GM23338 (cell line): Measurements from ENCODE around the gene AFF1. TPM values are rescaled to one million over a fixed set of nuclear protein-coding genes. Genes with fewer than 3 reads are reported as not detected.

Experiments
- ATAC-seq: fragments of 200-7000 bp; cut with Tn5 transposase; 3 replicates; pipeline ENCODE4 v1.9.1; 2020
- DNase-seq: peaks from one replicate; pipeline ENCODE4 v3.0.0-alpha.2; 2015; ENCODE audit warnings: low spot score
- H2AFZ ChIP-seq: fragments of 200-600 bp; sonication (generic); 2 replicates; pipeline ENCODE4 v1.8.0; 2016; ENCODE audit warnings: antibody characterized with exemption, mild to moderate bottlenecking, moderate library complexity
- H3F3A ChIP-seq: fragments of 200-600 bp; sonication (generic); replicated peaks from 2 replicates; pipeline ENCODE4 v1.8.0; 2017; ENCODE audit warnings: antibody characterized with exemption, mixed run types, low read depth
- H3K27ac ChIP-seq: fragments of 200-600 bp; sonication (generic); 2 replicates; pipeline ENCODE4 v1.6.1; 2016; ENCODE audit warnings: low read depth
- H3K27me3 ChIP-seq: fragments of 200-600 bp; sonication (generic); 2 replicates; pipeline ENCODE4 v1.8.0; 2016; ENCODE audit warnings: mild to moderate bottlenecking, mixed run types, moderate library complexity; ENCODE audit not compliant: insufficient read depth
- H3K36me3 ChIP-seq: fragments of 200-600 bp; sonication (generic); 2 replicates; pipeline ENCODE4 v1.8.0; 2016; ENCODE audit warnings: mild to moderate bottlenecking; ENCODE audit not compliant: insufficient read depth
- H3K4me1 ChIP-seq: fragments of 200-600 bp; sonication (generic); 2 replicates; pipeline ENCODE4 v1.8.0; 2016; ENCODE audit warnings: mild to moderate bottlenecking, moderate library complexity; ENCODE audit not compliant: insufficient read depth
- H3K4me2 ChIP-seq: fragments of 200-600 bp; sonication (generic); 2 replicates; pipeline ENCODE4 v1.7.1; 2017; ENCODE audit warnings: mixed run types
- H3K4me3 ChIP-seq: fragments of 200-600 bp; sonication (generic); 2 replicates; pipeline ENCODE4 v1.6.1; 2016; ENCODE audit warnings: mixed run types
- H3K79me2 ChIP-seq: fragments of 200-600 bp; sonication (generic); replicated peaks from 2 replicates; pipeline ENCODE4 v1.8.0; 2017; ENCODE audit warnings: mild to moderate bottlenecking; ENCODE audit not compliant: insufficient read depth
- H3K9me2 ChIP-seq: fragments of 200-600 bp; sonication (generic); 2 replicates; pipeline ENCODE4 v1.8.0; 2017; ENCODE audit not compliant: insufficient read depth
- H4K20me1 ChIP-seq: fragments of 200-600 bp; sonication (generic); replicated peaks from 2 replicates; pipeline ENCODE4 v1.8.0; 2017; ENCODE audit warnings: mild to moderate bottlenecking; ENCODE audit not compliant: insufficient read depth
- H3K27ac Mint-ChIP-seq: 2 replicates; pipeline ENCODE4 v1.8.0; 2020; ENCODE audit warnings: inconsistent platforms, mild to moderate bottlenecking, moderate library complexity, mixed read lengths
- H3K27me3 Mint-ChIP-seq: 3 replicates; pipeline ENCODE4 v1.8.0; 2022; ENCODE audit warnings: low read depth, mild to moderate bottlenecking, moderate library complexity, mixed read lengths, inconsistent platforms; ENCODE audit not compliant: insufficient read depth, poor library complexity
- H3K36me3 Mint-ChIP-seq: 3 replicates; pipeline ENCODE4 v1.8.0; 2021; ENCODE audit warnings: low read depth, mild to moderate bottlenecking, inconsistent platforms, moderate library complexity, mixed read lengths
- H3K4me1 Mint-ChIP-seq: 3 replicates; pipeline ENCODE4 v1.8.0; 2020; ENCODE audit warnings: mild to moderate bottlenecking, inconsistent platforms, mixed read lengths
- H3K4me3 Mint-ChIP-seq: 3 replicates; pipeline ENCODE4 v1.8.0; 2021; ENCODE audit warnings: moderate library complexity, mild to moderate bottlenecking, inconsistent platforms, mixed read lengths
- H3K9me3 Mint-ChIP-seq: 3 replicates; pipeline ENCODE4 v1.8.0; 2020; ENCODE audit warnings: moderate library complexity, mild to moderate bottlenecking, inconsistent platforms, mixed read lengths
- CREB1 ChIP-seq: fragments of 250-450 bp; sonication (Bioruptor Pico); IDR thresholded peaks from 2 replicates; pipeline ENCODE4 v1.5.0; 2020; ENCODE audit warnings: low read depth, mild to moderate bottlenecking, moderate library complexity
- EZH2phosphoT487 ChIP-seq: fragments of 200-600 bp; sonication (generic); IDR thresholded peaks from one replicate; pipeline ENCODE4 v1.8.1; 2018; ENCODE audit warnings: antibody characterized with exemption; ENCODE audit not compliant: unreplicated experiment
- JUNB ChIP-seq: IDR thresholded peaks from one replicate; pipeline ENCODE4 v1.6.1; 2016; ENCODE audit warnings: antibody characterized with exemption; ENCODE audit not compliant: unreplicated experiment
- NANOG ChIP-seq: IDR thresholded peaks from 2 replicates; pipeline ENCODE4 v1.6.1; 2016; ENCODE audit warnings: antibody characterized with exemption, borderline replicate concordance
- POLR2AphosphoS5 ChIP-seq: IDR thresholded peaks from 2 replicates; pipeline ENCODE4 v1.6.1; 2016; ENCODE audit warnings: antibody characterized with exemption, low read depth
- STAT1 ChIP-seq: IDR thresholded peaks from one replicate; pipeline ENCODE4 v1.6.1; 2016; ENCODE audit warnings: antibody characterized with exemption; ENCODE audit not compliant: unreplicated experiment
- ZNF114 ChIP-seq: fragments of 250-450 bp; sonication (Bioruptor Pico); IDR thresholded peaks from 2 replicates; pipeline ENCODE4 v1.5.0; 2020; ENCODE audit warnings: mild to moderate bottlenecking, moderate library complexity
- polyA plus RNA-seq: library from polyadenylated mRNA; unstranded; fragments of >200 nt; fragmentation: Nextera tagmentation; extraction: Ambion mirVana; gene quantifications from 2 replicates; pipeline ENCODE4 v1.2.1, GENCODE V29; 2016
- total RNA-seq: library from RNA; depleted of rRNA; stranded (reverse); fragments of >200 nt; shearing (Covaris generic); gene quantifications from 2 replicates; pipeline ENCODE4 v1.2.3, GENCODE V29; 2014
- TF ChIP-seq, protein P1 (sequence below), 2 experiments: fragments of 200-600 bp in 1 of 2; sonication (generic) in 1 of 2; conservative IDR thresholded peaks; 2 replicates each; pipeline versions ENCODE4 v1.5.1 to v1.6.1; 2016 to 2017; ENCODE audit warnings: antibody characterized with exemption in 2 of 2, low read depth in 2 of 2, mild to moderate bottlenecking in 2 of 2, moderate library complexity in 1 of 2
- TF ChIP-seq, protein P2 (sequence below): IDR thresholded peaks from one replicate; pipeline ENCODE4 v1.6.1; 2018; ENCODE audit warnings: antibody characterized with exemption; ENCODE audit not compliant: unreplicated experiment

AFF1 gene
- total and polyA plus RNA-seq, 2 experiments from 2014 or later, result 42.6 to 67.2 TPM

DNA sequence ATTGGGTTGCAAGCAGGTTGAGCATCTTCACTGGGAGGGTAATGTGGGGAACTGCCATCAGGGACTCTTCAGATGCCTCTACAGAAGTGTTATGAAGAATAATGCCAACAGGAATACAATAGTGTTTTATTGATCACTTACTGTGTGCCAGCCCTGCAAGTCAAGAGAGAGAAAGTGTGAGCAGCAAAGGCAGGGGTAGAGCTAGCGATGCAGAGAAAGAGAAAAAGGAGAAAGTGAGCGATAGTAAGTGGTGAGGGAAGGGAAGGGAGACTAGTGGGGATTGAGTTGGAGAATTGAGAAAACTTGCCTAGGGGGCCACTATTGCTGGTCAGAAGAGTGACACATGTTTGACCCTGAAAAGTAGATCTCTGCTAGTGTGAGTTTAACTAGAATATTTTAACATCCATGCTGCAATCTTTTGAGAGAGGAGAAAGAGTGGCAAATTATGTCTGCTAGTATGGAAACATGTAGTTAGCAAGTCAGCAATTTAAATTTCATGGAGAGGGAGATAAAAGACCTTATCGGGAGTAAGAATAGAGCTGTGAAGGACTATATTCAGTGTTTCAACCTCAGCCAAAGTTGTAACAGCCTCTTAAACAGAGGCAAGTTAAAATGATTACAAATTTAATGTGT is 12.2 kb downstream of the AFF1 start (continued):
- TF ChIP-seq, protein P1, sequence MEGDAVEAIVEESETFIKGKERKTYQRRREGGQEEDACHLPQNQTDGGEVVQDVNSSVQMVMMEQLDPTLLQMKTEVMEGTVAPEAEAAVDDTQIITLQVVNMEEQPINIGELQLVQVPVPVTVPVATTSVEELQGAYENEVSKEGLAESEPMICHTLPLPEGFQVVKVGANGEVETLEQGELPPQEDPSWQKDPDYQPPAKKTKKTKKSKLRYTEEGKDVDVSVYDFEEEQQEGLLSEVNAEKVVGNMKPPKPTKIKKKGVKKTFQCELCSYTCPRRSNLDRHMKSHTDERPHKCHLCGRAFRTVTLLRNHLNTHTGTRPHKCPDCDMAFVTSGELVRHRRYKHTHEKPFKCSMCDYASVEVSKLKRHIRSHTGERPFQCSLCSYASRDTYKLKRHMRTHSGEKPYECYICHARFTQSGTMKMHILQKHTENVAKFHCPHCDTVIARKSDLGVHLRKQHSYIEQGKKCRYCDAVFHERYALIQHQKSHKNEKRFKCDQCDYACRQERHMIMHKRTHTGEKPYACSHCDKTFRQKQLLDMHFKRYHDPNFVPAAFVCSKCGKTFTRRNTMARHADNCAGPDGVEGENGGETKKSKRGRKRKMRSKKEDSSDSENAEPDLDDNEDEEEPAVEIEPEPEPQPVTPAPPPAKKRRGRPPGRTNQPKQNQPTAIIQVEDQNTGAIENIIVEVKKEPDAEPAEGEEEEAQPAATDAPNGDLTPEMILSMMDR (conservative IDR thresholded peaks at IDR 0.05; ENCODE audit: low read depth in 2 of 2), result no peak
- TF ChIP-seq, protein P2, sequence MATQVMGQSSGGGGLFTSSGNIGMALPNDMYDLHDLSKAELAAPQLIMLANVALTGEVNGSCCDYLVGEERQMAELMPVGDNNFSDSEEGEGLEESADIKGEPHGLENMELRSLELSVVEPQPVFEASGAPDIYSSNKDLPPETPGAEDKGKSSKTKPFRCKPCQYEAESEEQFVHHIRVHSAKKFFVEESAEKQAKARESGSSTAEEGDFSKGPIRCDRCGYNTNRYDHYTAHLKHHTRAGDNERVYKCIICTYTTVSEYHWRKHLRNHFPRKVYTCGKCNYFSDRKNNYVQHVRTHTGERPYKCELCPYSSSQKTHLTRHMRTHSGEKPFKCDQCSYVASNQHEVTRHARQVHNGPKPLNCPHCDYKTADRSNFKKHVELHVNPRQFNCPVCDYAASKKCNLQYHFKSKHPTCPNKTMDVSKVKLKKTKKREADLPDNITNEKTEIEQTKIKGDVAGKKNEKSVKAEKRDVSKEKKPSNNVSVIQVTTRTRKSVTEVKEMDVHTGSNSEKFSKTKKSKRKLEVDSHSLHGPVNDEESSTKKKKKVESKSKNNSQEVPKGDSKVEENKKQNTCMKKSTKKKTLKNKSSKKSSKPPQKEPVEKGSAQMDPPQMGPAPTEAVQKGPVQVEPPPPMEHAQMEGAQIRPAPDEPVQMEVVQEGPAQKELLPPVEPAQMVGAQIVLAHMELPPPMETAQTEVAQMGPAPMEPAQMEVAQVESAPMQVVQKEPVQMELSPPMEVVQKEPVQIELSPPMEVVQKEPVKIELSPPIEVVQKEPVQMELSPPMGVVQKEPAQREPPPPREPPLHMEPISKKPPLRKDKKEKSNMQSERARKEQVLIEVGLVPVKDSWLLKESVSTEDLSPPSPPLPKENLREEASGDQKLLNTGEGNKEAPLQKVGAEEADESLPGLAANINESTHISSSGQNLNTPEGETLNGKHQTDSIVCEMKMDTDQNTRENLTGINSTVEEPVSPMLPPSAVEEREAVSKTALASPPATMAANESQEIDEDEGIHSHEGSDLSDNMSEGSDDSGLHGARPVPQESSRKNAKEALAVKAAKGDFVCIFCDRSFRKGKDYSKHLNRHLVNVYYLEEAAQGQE, result no peak
- TF ChIP-seq CREB1 (CRISPR knock-in tag) (no peak), JUNB (no peak), ZNF114 (no peak), NANOG (no peak), EZH2phosphoT487 (no peak), POLR2AphosphoS5 (no peak), STAT1 (no peak)

DNA sequence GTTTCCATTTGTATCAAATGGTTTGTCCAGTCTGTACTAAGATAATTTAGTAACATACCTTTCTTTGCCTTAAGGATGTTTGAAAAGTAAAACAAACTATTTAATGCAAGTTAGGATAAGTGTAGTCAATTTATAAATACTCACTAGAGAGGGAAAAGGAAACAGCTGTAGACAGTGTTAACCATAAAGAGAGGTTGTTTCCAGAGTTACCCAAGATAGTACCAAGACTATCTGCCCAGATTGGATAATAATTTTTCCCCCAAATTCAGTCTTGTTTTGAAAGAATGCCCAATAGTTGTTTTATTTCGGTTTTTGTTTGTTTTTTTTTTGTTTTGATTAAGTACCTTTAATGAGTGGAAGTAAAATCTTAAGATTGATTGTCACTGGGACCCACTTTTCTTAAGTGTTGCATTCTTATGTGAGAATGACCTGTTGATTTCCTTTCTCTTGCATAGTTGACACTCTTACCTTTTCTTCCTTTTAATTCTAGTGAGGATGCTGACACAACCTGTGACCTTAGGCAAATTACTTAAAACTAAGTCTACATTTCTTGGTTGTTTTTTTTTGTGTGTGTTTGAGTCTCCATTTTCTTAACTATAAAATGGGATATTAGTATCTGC is 12.8 kb downstream of the AFF1 start:
- ATAC-seq (peak; percentile 49), DNase-seq (peak; percentile 72)
- H3F3A ChIP-seq, result 0 out of 2 replicates have a peak, but pooled peaks cover 4% of the 10 kb centered on the region
- no peaks in the 10 kb centered on the region for H3K9me2 ChIP-seq
- H3K27ac ChIP-seq, result peak overlapping the region; percentile 89
- H3K79me2 ChIP-seq, result peaks cover 62% of the 10 kb centered on the region
- peak overlapping the region; percentile 23 for H3K4me3 Mint-ChIP-seq
- H2AFZ ChIP-seq, result no peak overlapping the region
- peak; percentile 96 for TF ChIP-seq NANOG
- TF ChIP-seq, protein P2, result no peak
- peaks cover 74% of the 10 kb centered on the region for H3K4me1 Mint-ChIP-seq
- H4K20me1 ChIP-seq, result no peaks in the 10 kb centered on the region
- peak overlapping the region; percentile 56 for H3K4me2 ChIP-seq
- no peaks in the 10 kb centered on the region for H3K27me3 ChIP-seq
- peak overlapping the region; percentile 10 for H3K4me3 ChIP-seq
- H3K27ac Mint-ChIP-seq, result peak overlapping the region; percentile 91
- H3K36me3 ChIP-seq, result no peaks in the 10 kb centered on the region
- H3K36me3 Mint-ChIP-seq, result peaks cover 27% of the 10 kb centered on the region; the same call in 2 of the 3 replicates
- peaks cover 7% of the 10 kb centered on the region for H3K27me3 Mint-ChIP-seq
- no peaks in the 10 kb centered on the region for H3K9me3 Mint-ChIP-seq
- H3K4me1 ChIP-seq, result peaks cover 59% of the 10 kb centered on the region
